ENCODE results near the gene TFDP1.

DNA sequence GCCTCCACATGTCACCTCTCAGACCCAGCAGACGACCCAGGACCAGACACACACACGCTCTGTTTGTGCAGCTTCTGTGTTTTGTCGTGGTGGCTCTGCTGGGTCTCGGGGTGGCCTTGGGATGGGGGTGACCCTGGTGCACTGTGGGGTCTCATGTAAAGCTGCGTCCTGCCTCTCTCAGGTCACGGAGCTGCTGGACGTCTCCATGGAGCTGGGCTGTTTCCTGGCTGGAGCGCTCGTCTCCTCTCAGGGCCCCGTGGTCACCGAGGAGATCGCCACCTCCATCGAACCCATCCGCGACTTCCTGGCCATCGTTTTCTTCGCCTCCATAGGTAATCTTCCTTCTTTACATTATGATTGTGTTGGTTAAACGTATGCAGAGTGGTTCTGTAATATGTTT lies 45.4 kb upstream of the TFDP1 start:
- no peak for TF ChIP-seq EZH2 (IDR thresholded peaks at IDR 0.05)
- no peak for TF ChIP-seq POLR2AphosphoS5 (IDR thresholded peaks at IDR 0.05; ENCODE audit: borderline replicate concordance, low read depth, low read length)
